Measurements from ENCODE around the gene ASXL1.
A peak's percentile ranks its signal among the peaks of the same experiment; 100 is the strongest.
"Not testable (repeated sequence)": the region's sequence is repeated elsewhere in the genome, so short reads cannot be mapped to it uniquely, and the experiment has no call there.

The ASXL1 gene

GRCh38 chr20:32357869-32358631 lies at the start of gene ASXL1:
Gene ASXL1 (plus strand): TSS chr20:32358331. CDS start chr20:32358776, 445 bp downstream.
- peak; percentile 91 for DNase-seq (ENCODE audit: low spot score)

GRCh38 chr20:32312718-32313424 lies 45.3 kb upstream of the ASXL1 start:
- no peak for DNase-seq (ENCODE audit: low spot score)

GRCh38 chr20:32314768-32315167 lies 43.4 kb upstream of the ASXL1 start:
- no peak for DNase-seq (ENCODE audit: low spot score)

GRCh38 chr20:32315399-32315798 lies 42.7 kb upstream of the ASXL1 start:
- no peak for DNase-seq (ENCODE audit: low spot score)

GRCh38 chr20:32315891-32316290 lies 42.2 kb upstream of the ASXL1 start:
- DNase-seq (ENCODE audit: low spot score): no peak

- DNase-seq (ENCODE audit: low spot score): no peak
Observed at GRCh38 chr20:32316667-32317066, 41.5 kb upstream of the ASXL1 start.

- DNase-seq (ENCODE audit: low spot score): no peak
Observed at GRCh38 chr20:32319100-32319499, 39.0 kb upstream of the ASXL1 start.

- no peak for DNase-seq (ENCODE audit: low spot score)
Observed at GRCh38 chr20:32320305-32320704, 37.8 kb upstream of the ASXL1 start.

- no peak for DNase-seq (ENCODE audit: low spot score)
Observed at GRCh38 chr20:32321390-32321789, 36.7 kb upstream of the ASXL1 start.

- DNase-seq (ENCODE audit: low spot score): not testable (repeated sequence)
Observed at GRCh38 chr20:32322260-32322659, 35.9 kb upstream of the ASXL1 start.

- not testable (repeated sequence) for DNase-seq (ENCODE audit: low spot score)
Observed at GRCh38 chr20:32323761-32324160, 34.4 kb upstream of the ASXL1 start.

GRCh38 chr20:32325706-32326503 lies 32.2 kb upstream of the ASXL1 start:
- no peak for DNase-seq (ENCODE audit: low spot score)

- no peak for DNase-seq (ENCODE audit: low spot score)
Observed at GRCh38 chr20:32326504-32326845, 31.7 kb upstream of the ASXL1 start.

GRCh38 chr20:32327087-32327681 lies 30.9 kb upstream of the ASXL1 start:
- DNase-seq (ENCODE audit: low spot score): no peak

GRCh38 chr20:32329817-32330554 lies 28.1 kb upstream of the ASXL1 start:
- no peak for DNase-seq (ENCODE audit: low spot score)

- no peak for DNase-seq (ENCODE audit: low spot score)
Observed at GRCh38 chr20:32330555-32330897, 27.6 kb upstream of the ASXL1 start.

- no peak for DNase-seq (ENCODE audit: low spot score)
Observed at GRCh38 chr20:32332614-32333013, 25.5 kb upstream of the ASXL1 start.

GRCh38 chr20:32333181-32333987 lies 24.7 kb upstream of the ASXL1 start:
- no peak for DNase-seq (ENCODE audit: low spot score)

GRCh38 chr20:32333988-32334885 lies 23.9 kb upstream of the ASXL1 start:
- DNase-seq (ENCODE audit: low spot score): no peak

GRCh38 chr20:32336918-32337347 lies 21.2 kb upstream of the ASXL1 start:
- DNase-seq (ENCODE audit: low spot score): peak; percentile 25

All from AG08396 (cell line).